Panc1 (cell line): Measurements from ENCODE around the gene BEX1.
"Not testable (repeated sequence)": the region's sequence is repeated elsewhere in the genome, so short reads cannot be mapped to it uniquely, and the experiment has no call there.

ENCODE experiments used
- CTCF ChIP-seq: fragments of 450-650 bp; IDR thresholded peaks from 2 replicates; pipeline ENCODE4 v1.5.1; 2017; ENCODE audit warnings: mild to moderate bottlenecking
- TCF7L2 ChIP-seq: IDR thresholded peaks from 2 replicates; pipeline ENCODE4 v1.6.1; 2011; ENCODE audit warnings: mild to moderate bottlenecking, low read depth, low read length, inconsistent platforms

GRCh38 chrX:103109497-103109896, 45.5 kb upstream of the BEX1 start:
- not testable (repeated sequence) for TF ChIP-seq TCF7L2, CTCF
